HG03457 (cell line): ENCODE measurements around the gene MARK4.
"Not testable (repeated sequence)": the region's sequence is repeated elsewhere in the genome, so short reads cannot be mapped to it uniquely, and the experiment has no call there.

Experiments
- ATAC-seq: cut with Tn5 transposase; IDR thresholded peaks from one replicate; pipeline ENCODE4 v1.9.1; 2021; ENCODE audit warnings: moderate number of reproducible peaks; ENCODE audit not compliant: unreplicated experiment

The MARK4 gene

GRCh38 chr19:45334881-45335280 lies 83.8 kb downstream of the MARK4 start:
- ATAC-seq = not testable (repeated sequence)

GRCh38 chr19:45336696-45337251 lies 85.7 kb downstream of the MARK4 start:
- no peak for ATAC-seq

GRCh38 chr19:45339629-45340028 lies 88.6 kb downstream of the MARK4 start:
- ATAC-seq = no peak

DNA sequence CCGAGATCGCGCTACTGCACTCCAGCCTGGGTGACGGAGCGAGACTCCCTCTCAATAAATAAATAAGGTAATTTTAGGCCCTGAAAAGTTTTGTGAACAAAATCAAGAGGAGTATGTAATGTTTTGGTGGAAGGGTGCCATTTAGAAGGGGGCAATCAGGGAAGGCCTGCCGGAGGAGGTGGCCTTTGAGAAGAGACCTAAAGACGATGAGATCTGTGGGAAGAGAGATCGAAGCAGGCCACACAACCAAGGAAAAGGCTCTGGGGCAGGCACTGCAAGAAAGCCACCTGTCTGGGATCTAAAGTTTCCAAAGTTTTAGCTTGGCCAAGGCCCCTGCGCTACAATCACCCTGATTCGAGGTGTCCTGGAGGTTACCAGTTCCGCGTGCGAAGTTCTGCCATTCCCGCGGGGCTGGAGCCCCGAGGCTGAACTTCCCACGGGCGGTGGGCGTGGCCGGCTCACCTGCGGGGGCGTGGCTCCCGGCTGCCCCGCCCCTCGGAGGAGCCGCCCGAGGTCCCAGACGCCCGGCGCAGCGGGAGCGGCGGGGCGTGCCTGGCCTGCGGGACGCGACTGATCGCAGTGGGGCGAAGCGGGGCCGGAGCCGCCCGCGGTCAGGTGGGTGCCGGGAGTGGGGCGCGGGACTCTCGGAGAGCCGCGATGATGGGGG lies 89.3 kb downstream of the MARK4 start, which contains the start of gene KLC3:
Gene KLC3 (plus strand): TSS at position 519 of the 667 bp plus-strand sequence. CDS start 4,792 bp downstream, outside the sequence.
- no peak for ATAC-seq

DNA sequence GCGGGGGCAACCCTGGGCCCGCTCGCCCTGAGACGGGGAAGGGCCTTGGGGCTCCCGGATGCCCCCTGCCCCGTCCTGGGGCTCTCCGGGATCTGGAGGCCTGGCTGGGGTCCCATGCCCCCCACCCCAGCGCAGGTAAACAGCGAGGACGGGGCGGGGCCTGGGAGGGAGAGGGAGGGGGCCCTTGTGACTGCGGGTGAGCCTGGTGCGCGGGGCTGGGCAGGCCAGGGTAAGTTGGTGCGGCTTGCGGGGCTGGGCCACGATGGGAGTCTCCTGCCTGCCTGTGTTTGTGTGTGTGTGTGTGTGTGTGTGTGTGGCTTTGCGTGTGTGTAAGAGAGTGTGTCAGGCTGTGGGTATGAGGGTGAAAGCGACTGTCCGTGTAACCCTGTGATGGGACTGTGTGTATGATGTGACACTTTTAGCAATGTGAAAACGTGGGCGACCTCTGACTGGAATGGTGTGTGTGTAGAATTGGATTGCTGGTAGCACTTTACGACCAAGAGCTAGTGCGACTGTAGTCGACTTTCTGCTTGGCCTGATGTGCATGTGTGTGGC lies 89.9 kb downstream of the MARK4 start:
- no peak for ATAC-seq

- ATAC-seq = no peak
Measured at GRCh38 chr19:45342911-45343310, 91.8 kb downstream of the MARK4 start.

GRCh38 chr19:45344621-45345505 lies 93.8 kb downstream of the MARK4 start:
- ATAC-seq = no peak

- no peak for ATAC-seq
Measured at GRCh38 chr19:45345506-45345860, 94.4 kb downstream of the MARK4 start.

- ATAC-seq = no peak
Measured at GRCh38 chr19:45346449-45346848, 95.4 kb downstream of the MARK4 start.

DNA sequence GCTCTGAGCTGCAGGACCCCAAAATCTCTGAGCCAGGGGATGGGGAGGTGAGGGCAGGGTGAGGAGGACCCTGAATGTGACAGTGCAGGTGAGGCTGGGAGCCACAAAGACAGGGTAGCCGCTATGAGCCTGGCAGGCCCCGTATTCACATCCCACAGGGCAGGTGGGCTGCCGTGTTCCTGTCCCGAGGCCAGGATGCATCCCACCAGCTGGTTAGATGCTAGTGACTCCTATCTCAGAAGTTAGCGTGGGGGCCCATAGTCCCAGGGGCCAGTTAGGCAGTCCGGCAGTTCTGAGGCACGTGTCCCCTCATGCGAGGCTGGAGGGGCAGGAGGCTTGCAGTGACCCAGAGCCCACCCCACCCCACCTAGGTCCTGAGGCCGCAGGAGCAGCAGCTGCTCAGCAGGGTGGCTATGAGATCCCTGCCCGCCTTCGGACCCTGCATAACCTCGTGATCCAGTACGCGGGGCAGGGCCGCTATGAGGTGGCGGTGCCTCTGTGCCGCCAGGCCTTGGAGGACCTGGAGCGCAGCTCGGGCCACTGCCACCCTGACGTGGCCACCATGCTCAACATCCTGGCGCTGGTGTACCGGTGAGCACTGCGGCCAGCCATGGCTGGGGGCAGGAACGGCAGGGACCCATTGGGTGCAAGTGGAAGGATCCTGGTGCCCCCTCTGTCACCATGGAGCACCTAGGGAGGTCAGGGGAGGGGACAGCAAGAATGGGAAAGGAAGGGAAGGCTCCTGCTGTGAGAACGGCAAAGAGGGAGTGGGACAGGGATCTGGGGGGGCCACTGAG lies 96.7 kb downstream of the MARK4 start:
- no peak for ATAC-seq

- no peak for ATAC-seq
Measured at GRCh38 chr19:45348367-45349125, 97.5 kb downstream of the MARK4 start.

DNA sequence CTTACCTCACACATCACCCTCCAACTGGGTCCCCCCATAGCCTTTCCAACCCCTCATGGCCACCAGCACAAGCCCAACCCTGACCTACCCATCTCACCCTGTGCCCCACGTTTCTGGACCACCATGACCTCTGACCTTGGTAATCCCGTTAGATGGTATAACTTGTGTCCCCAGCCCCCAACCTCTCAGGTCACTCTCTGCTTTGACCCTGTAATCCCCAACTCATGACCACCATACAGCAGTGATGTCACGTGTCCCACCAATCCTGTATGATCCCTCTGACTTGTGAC lies 98.0 kb downstream of the MARK4 start:
- no peak for ATAC-seq

- no peak for ATAC-seq
Measured at GRCh38 chr19:45349430-45349941, 98.4 kb downstream of the MARK4 start.

DNA sequence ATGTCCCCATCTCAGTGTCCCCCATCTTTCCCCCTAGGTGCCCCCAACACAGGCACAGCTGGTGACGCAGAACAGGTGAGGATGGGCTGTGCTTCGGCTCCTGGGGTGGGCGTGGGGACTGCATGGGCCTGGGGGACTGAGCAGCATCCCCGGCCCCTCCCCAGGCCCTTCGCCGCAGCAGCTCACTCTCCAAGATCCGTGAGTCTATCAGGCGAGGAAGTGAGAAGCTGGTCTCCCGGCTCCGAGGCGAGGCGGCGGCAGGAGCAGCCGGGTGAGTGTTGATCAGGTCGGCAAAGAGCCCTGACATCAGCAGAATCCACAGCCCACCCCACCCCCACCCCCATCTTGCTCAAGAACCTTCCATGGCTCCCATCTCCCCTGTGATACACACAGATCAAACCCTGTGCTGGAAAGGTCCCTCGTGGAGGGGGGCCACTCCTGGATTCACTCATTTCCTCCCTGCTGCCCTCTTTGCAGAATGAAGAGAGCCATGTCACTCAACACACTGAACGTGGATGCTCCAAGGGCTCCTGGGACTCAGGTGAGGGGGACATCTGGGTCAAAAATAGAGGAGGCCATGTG lies 99.5 kb downstream of the MARK4 start:
- ATAC-seq = no peak

DNA sequence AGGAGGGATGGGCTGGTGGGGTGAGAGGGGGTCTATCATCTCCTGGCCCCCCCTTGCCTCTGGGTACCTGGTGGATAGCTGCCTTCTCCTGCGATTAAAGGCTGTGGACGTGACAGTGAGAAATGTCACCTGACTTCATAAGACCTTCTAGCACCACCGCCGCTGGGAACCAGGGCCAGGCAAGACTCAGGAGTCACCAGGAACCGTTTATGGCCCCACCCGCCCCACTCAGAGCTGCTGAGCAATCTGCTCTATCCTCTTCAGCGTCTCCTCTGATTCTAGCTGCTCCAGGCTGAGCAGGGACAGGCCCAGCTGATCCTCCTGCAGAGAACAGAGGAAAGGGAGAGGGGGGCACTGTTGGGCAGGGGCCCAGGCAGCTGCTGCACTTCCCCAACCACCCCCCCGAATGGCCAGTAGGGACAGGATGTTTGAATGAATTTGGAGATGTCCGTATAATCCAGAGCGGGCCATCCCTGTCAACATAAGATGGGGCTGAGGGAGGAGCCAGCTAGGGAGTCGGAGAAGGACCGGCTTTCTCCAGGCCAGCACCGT lies 100.4 kb downstream of the MARK4 start:
- no peak for ATAC-seq

DNA sequence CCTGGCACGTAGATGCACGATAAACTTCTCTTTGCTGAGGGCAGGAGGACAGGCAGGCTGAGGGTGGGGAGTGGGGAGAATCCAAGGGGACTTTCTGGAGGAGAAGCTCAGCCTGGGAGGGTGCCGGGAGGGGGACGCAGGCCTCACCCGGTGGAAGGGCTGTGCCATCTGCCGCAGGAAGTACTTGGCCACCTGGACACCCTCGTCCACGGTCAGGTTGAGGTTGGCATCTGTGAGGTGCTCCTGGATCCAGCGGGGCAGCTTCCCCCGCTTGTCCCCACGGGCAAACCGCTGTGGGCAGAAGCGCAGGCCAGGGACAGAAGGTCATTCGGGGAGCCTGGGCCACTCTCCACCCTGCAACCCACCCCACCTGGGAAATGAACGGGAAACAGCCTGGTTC lies 101.0 kb downstream of the MARK4 start:
- ATAC-seq = no peak

GRCh38 chr19:45352471-45352870 lies 101.4 kb downstream of the MARK4 start:
- no peak for ATAC-seq

DNA sequence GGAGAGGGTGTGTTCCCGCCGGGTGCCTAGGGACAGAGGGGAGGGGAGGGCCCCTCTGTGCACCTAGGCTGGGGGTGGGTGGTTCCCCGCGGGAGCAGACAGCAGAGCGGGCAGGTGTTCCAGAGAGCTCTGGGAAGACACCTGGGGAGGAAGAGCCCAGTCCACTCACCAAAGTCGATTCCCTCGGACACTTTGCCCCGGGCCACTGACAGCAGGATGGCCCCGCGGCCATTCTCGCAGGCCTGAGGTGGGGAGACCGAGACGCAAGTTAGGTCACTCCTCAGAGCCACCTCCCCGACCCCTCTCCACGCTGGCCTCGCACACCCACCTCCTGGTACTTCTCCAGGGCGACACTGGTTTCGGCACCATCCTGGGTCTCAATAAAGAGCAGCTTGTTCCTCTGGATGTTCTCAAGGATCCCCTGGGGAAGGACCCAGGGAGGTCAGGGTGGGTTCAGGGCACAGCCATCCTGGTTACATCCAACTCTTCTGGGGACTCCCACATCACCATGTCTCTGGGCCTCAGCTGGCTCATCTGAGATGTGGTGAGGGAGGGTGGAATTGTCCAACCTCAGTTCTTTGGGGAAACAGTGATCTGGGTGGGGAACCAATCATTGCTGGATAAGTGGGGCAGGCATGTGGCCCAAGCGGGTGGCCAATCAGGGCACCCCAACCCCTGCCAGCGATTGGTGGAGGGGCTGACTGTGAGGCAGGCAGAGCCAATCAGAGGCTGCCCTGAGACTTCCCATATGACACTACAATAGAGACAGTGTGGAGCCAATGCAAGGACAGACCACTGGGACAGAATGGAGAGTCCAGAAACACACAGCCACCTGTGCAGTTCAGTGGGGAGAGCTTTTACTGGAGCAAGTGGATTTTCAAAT lies 102.1 kb downstream of the MARK4 start:
- ATAC-seq = no peak
